ENCODE results near the gene GRK5.

GRCh38 chr10:119413093-119413453 is 205.7 kb downstream of the GRK5 start:
- TF ChIP-seq EZH2 (IDR thresholded peaks at IDR 0.05; ENCODE audit: insufficient read depth, poor library complexity, severe bottlenecking) (no peak), EZH2phosphoT487 (IDR thresholded peaks at IDR 0.05; ENCODE audit: insufficient read depth, low read depth) (no peak)
